ENCODE data around the gene GLS.

GRCh38 chr2:190849774-190850173, 30.8 kb upstream of the GLS start:
- no peak for TF ChIP-seq GLI2 (tag by site-specific recombination; IDR thresholded peaks at IDR 0.05; ENCODE audit: borderline replicate concordance, low read depth)
- TF ChIP-seq ZFP37 (tag by site-specific recombination; IDR thresholded peaks at IDR 0.05), result no peak
- no peak for TF ChIP-seq ZBTB7A (tag by site-specific recombination; IDR thresholded peaks at IDR 0.05; ENCODE audit: low read depth)
- TF ChIP-seq, protein P1, sequence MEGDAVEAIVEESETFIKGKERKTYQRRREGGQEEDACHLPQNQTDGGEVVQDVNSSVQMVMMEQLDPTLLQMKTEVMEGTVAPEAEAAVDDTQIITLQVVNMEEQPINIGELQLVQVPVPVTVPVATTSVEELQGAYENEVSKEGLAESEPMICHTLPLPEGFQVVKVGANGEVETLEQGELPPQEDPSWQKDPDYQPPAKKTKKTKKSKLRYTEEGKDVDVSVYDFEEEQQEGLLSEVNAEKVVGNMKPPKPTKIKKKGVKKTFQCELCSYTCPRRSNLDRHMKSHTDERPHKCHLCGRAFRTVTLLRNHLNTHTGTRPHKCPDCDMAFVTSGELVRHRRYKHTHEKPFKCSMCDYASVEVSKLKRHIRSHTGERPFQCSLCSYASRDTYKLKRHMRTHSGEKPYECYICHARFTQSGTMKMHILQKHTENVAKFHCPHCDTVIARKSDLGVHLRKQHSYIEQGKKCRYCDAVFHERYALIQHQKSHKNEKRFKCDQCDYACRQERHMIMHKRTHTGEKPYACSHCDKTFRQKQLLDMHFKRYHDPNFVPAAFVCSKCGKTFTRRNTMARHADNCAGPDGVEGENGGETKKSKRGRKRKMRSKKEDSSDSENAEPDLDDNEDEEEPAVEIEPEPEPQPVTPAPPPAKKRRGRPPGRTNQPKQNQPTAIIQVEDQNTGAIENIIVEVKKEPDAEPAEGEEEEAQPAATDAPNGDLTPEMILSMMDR (tag by site-specific recombination; IDR thresholded peaks at IDR 0.05), result no peak
- no peak for TF ChIP-seq ZNF280D (tag by site-specific recombination; IDR thresholded peaks at IDR 0.05)
- TF ChIP-seq, protein P2, sequence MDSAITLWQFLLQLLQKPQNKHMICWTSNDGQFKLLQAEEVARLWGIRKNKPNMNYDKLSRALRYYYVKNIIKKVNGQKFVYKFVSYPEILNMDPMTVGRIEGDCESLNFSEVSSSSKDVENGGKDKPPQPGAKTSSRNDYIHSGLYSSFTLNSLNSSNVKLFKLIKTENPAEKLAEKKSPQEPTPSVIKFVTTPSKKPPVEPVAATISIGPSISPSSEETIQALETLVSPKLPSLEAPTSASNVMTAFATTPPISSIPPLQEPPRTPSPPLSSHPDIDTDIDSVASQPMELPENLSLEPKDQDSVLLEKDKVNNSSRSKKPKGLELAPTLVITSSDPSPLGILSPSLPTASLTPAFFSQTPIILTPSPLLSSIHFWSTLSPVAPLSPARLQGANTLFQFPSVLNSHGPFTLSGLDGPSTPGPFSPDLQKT (IDR thresholded peaks at IDR 0.05; ENCODE audit: borderline replicate concordance, low read depth, low read length), result no peak
- no peak for TF ChIP-seq ZNF274 (IDR thresholded peaks at IDR 0.05; ENCODE audit: low read length)
- no peak for TF ChIP-seq ZNF274 (tag by site-specific recombination; IDR thresholded peaks at IDR 0.05; ENCODE audit: borderline replicate concordance)

Data from HEK293 (cell line).